H9 (cell line): ENCODE measurements around the gene CEMIP. TPM values are rescaled to one million over a fixed set of nuclear protein-coding genes. Genes with fewer than 3 reads are reported as not detected.

Experiments
- DNase-seq: peaks from one replicate; pipeline ENCODE4 v3.0.0-alpha.2; 2017
- H2AFZ ChIP-seq: one replicate; pipeline ENCODE4 v1.6.1; 2013; ENCODE audit warnings: mild to moderate bottlenecking, low read length, control low read depth, moderate library complexity
- H2AK5ac ChIP-seq: 2 replicates; pipeline ENCODE4 v1.6.1; 2013; ENCODE audit warnings: low read length, control low read depth, mixed read lengths; ENCODE audit not compliant: insufficient read length
- H2BK120ac ChIP-seq: one replicate; pipeline ENCODE4 v1.6.1; 2013; ENCODE audit warnings: low read depth, mild to moderate bottlenecking, low read length, control low read depth, inconsistent platforms; ENCODE audit not compliant: poor library complexity, severe bottlenecking
- H2BK12ac ChIP-seq: 2 replicates; pipeline ENCODE4 v1.6.1; 2013; ENCODE audit warnings: low read length, control low read depth, mixed read lengths, low read depth; ENCODE audit not compliant: insufficient read length
- H2BK15ac ChIP-seq: 2 replicates; pipeline ENCODE4 v1.6.1; 2013; ENCODE audit warnings: low read depth, low read length, control low read depth
- H2BK20ac ChIP-seq: one replicate; pipeline ENCODE4 v1.6.1; 2013; ENCODE audit warnings: low read depth, mild to moderate bottlenecking, low read length, control low read depth, inconsistent platforms; ENCODE audit not compliant: poor library complexity, severe bottlenecking
- H2BK5ac ChIP-seq: 2 replicates; pipeline ENCODE4 v1.6.1; 2013; ENCODE audit warnings: low read length, control low read depth, mixed read lengths; ENCODE audit not compliant: insufficient read length
- H3K14ac ChIP-seq: 2 replicates; pipeline ENCODE4 v1.6.1; 2013; ENCODE audit warnings: low read length, control low read depth; ENCODE audit not compliant: insufficient read depth
- H3K18ac ChIP-seq: 2 replicates; pipeline ENCODE4 v1.6.1; 2013; ENCODE audit warnings: low read depth, mild to moderate bottlenecking, mixed read lengths, low read length, control low read depth; ENCODE audit not compliant: insufficient read length
- H3K23ac ChIP-seq: 2 replicates; pipeline ENCODE4 v1.6.1; 2013; ENCODE audit warnings: low read length, control low read depth, mixed read lengths, low read depth; ENCODE audit not compliant: insufficient read length
- H3K23me2 ChIP-seq: 2 replicates; pipeline ENCODE4 v1.6.1; 2013; ENCODE audit warnings: low read depth, mild to moderate bottlenecking, mixed read lengths, low read length, control low read depth; ENCODE audit not compliant: insufficient read length, poor library complexity, severe bottlenecking
- H3K27ac ChIP-seq: 2 replicates; pipeline ENCODE4 v1.5.1; 2013; ENCODE audit warnings: low read length, control low read depth, mixed read lengths, low read depth; ENCODE audit not compliant: insufficient read length
- H3K27me3 ChIP-seq: 2 replicates; pipeline ENCODE4 v1.6.1; 2013; ENCODE audit warnings: low read length, control low read depth, inconsistent platforms; ENCODE audit not compliant: insufficient read depth
- H3K4ac ChIP-seq: 2 replicates; pipeline ENCODE4 v1.6.1; 2013; ENCODE audit warnings: low read depth, mild to moderate bottlenecking, control low read depth, inconsistent platforms, low read length, moderate library complexity
- H3K4me1 ChIP-seq: 2 replicates; pipeline ENCODE4 v1.6.1; 2013; ENCODE audit warnings: low read length, control low read depth, inconsistent platforms; ENCODE audit not compliant: insufficient read depth
- H3K4me2 ChIP-seq: 2 replicates; pipeline ENCODE4 v1.6.1; 2013; ENCODE audit warnings: low read length, control low read depth, mixed read lengths; ENCODE audit not compliant: insufficient read length, insufficient read depth
- H3K56ac ChIP-seq: 2 replicates; pipeline ENCODE4 v1.6.1; 2013; ENCODE audit warnings: low read depth, mild to moderate bottlenecking, mixed read lengths, low read length, control low read depth; ENCODE audit not compliant: insufficient read length
- H3K79me1 ChIP-seq: 2 replicates; pipeline ENCODE4 v1.6.1; 2013; ENCODE audit warnings: low read depth, mild to moderate bottlenecking, moderate library complexity, low read length, control low read depth, inconsistent platforms; ENCODE audit not compliant: insufficient read depth, poor library complexity, severe bottlenecking
- H3K79me2 ChIP-seq: 2 replicates; pipeline ENCODE4 v1.6.1; 2013; ENCODE audit warnings: low read length, control low read depth, inconsistent platforms; ENCODE audit not compliant: insufficient read depth
- H3K9ac ChIP-seq: 2 replicates; pipeline ENCODE4 v1.6.1; 2013; ENCODE audit warnings: low read length, control low read depth, mixed read lengths; ENCODE audit not compliant: insufficient read length; ENCODE audit errors: extremely low read depth
- H3K9me3 ChIP-seq: one replicate; pipeline ENCODE4 v1.6.1; 2013; ENCODE audit warnings: low read depth, low read length, inconsistent platforms; ENCODE audit not compliant: control insufficient read depth
- H3T11ph ChIP-seq: one replicate; pipeline ENCODE4 v1.6.1; 2013; ENCODE audit warnings: mild to moderate bottlenecking, low read length, control low read depth, inconsistent platforms
- H4K20me1 ChIP-seq: one replicate; pipeline ENCODE4 v1.6.1; 2013; ENCODE audit not compliant: control insufficient read depth, insufficient read length, insufficient read depth
- H4K5ac ChIP-seq: 2 replicates; pipeline ENCODE4 v1.6.1; 2013; ENCODE audit warnings: low read depth, mild to moderate bottlenecking, mixed read lengths, low read length, control low read depth; ENCODE audit not compliant: insufficient read length
- H4K8ac ChIP-seq: replicated peaks from 2 replicates; pipeline ENCODE4 v1.6.1; 2013; ENCODE audit warnings: low read length, control low read depth, mixed read lengths, low read depth; ENCODE audit not compliant: insufficient read length
- H4K91ac ChIP-seq: 2 replicates; pipeline ENCODE4 v1.6.1; 2013; ENCODE audit warnings: low read depth, mild to moderate bottlenecking, moderate library complexity, mixed read lengths, low read length, control low read depth; ENCODE audit not compliant: insufficient read length
- H3K27ac Mint-ChIP-seq, 3 experiments: 2 replicates in 2 of 3; 3 replicates in 1 of 3; pipeline ENCODE4 v1.8.0; 2020 to 2021; ENCODE audit warnings: mixed read lengths in 3 of 3, mild to moderate bottlenecking in 1 of 3, moderate library complexity in 1 of 3
- H3K27me3 Mint-ChIP-seq: 2 replicates; pipeline ENCODE4 v1.8.0; 2021; ENCODE audit warnings: low read depth, mild to moderate bottlenecking, moderate library complexity, mixed read lengths
- H3K36me3 Mint-ChIP-seq, 3 experiments: 2 replicates in 2 of 3; 3 replicates in 1 of 3; pipeline ENCODE4 v1.8.0; 2020 to 2021; ENCODE audit warnings: low read depth in 3 of 3, mixed read lengths in 3 of 3; ENCODE audit not compliant: insufficient read depth in 1 of 3
- H3K4me1 Mint-ChIP-seq, 2 experiments: 2 replicates each; pipeline ENCODE4 v1.8.0; 2020; ENCODE audit warnings: mixed read lengths in 2 of 2
- H3K4me3 Mint-ChIP-seq, 2 experiments: 2 replicates in 1 of 2; 3 replicates in 1 of 2; pipeline ENCODE4 v1.8.0; 2020 to 2021; ENCODE audit warnings: mild to moderate bottlenecking in 2 of 2, mixed read lengths in 2 of 2, moderate library complexity in 1 of 2
- H3K9me3 Mint-ChIP-seq, 2 experiments: 2 replicates in 1 of 2; 3 replicates in 1 of 2; pipeline ENCODE4 v1.8.0; 2020; ENCODE audit warnings: mild to moderate bottlenecking in 2 of 2, mixed read lengths in 2 of 2, moderate library complexity in 1 of 2
- WGBS: extraction: QIAGEN DNeasy Blood & Tissue Kit; methylation state at CpG from one replicate; pipeline ENCODE4 v1.1.7; 2013; ENCODE audit warnings: missing lambda C conversion rate, low lambda C conversion rate, mixed read lengths; ENCODE audit not compliant: insufficient read length; ENCODE audit errors: extremely low coverage; 5-methylcytosine and 5-hydroxymethylcytosine counted together
- total RNA-seq: library from RNA; stranded (reverse); gene quantifications from 2 replicates; pipeline ENCODE4 v1.2.1, GENCODE V29; 2021
- TF ChIP-seq, protein P1 (sequence below): fragments of 200-600 bp; sonication (generic); conservative IDR thresholded peaks from 3 replicates; pipeline ENCODE4 v1.8.0; 2021; ENCODE audit warnings: antibody characterized with exemption, mild to moderate bottlenecking

The CEMIP gene
- total RNA-seq, 1 experiment from 2014 or later: 0.09 TPM

DNA sequence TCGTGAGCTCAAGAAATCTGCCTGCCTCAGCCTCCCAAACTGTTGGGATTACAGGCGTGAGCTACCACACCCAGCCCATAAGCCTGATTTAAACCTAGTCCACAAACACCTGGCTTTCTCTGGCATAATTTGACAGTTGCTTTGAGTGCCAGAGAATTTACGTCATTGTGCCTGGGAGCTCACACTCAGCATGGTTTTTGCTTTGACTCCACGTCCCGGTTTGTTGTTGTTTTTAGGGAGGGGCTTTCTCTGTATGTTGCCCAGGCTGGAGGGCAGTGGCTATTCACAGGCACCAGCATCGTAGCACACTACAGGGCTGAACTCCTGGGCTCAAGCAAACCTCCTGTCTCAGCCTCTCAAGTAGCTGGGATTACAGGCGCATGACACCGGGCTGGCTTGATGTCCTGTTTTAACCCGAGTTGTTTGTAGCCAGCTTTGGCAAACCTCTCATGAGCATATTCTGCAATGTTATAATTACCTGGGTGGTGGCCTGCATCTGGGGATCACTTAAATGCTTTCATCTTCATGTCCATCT lies 32.7 kb downstream of the CEMIP start:
- H2BK15ac ChIP-seq: no peak overlapping the region
- Mint-ChIP-seq H3K27me3 (peaks cover 4% of the 10 kb centered on the region), H3K27ac (no peak overlapping the region), H3K4me1 (peaks cover 8 to 10% of the 10 kb centered on the region in 2 experiments), H3K9me3 (no peaks in the 10 kb centered on the region), H3K36me3 (no peaks in the 10 kb centered on the region), H3K4me3 (no peak overlapping the region)
- no peak overlapping the region for H2BK12ac ChIP-seq
- WGBS: no CpG with 5 or more reads among the region's 9 CpGs
- no peak overlapping the region for H4K91ac ChIP-seq
- no peak overlapping the region for H3K27ac ChIP-seq
- no peak overlapping the region for H3K4ac ChIP-seq
- H3K79me2 ChIP-seq: no peaks in the 10 kb centered on the region
- H3K4me1 ChIP-seq: peaks cover 5% of the 10 kb centered on the region; the same call in 1 of the 2 replicates
- H2AK5ac ChIP-seq: no peak overlapping the region
- no peak overlapping the region for H3K9ac ChIP-seq
- no peak overlapping the region for H4K5ac ChIP-seq
- DNase-seq: no peak
- no peaks in the 10 kb centered on the region for H3K79me1 ChIP-seq
- no peak overlapping the region for H3K14ac ChIP-seq
- no peaks in the 10 kb centered on the region for H3K9me3 ChIP-seq
- TF ChIP-seq, protein P1, sequence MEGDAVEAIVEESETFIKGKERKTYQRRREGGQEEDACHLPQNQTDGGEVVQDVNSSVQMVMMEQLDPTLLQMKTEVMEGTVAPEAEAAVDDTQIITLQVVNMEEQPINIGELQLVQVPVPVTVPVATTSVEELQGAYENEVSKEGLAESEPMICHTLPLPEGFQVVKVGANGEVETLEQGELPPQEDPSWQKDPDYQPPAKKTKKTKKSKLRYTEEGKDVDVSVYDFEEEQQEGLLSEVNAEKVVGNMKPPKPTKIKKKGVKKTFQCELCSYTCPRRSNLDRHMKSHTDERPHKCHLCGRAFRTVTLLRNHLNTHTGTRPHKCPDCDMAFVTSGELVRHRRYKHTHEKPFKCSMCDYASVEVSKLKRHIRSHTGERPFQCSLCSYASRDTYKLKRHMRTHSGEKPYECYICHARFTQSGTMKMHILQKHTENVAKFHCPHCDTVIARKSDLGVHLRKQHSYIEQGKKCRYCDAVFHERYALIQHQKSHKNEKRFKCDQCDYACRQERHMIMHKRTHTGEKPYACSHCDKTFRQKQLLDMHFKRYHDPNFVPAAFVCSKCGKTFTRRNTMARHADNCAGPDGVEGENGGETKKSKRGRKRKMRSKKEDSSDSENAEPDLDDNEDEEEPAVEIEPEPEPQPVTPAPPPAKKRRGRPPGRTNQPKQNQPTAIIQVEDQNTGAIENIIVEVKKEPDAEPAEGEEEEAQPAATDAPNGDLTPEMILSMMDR: no peak
- H3T11ph ChIP-seq: no peak overlapping the region
- H3K23ac ChIP-seq: no peak overlapping the region
- H2BK120ac ChIP-seq: no peak overlapping the region
- no peak overlapping the region for H2BK5ac ChIP-seq
- no peak overlapping the region for H2AFZ ChIP-seq
- no peak overlapping the region for H3K56ac ChIP-seq
- H4K8ac ChIP-seq: no peak overlapping the region
- no peak overlapping the region for H3K4me2 ChIP-seq
- no peaks in the 10 kb centered on the region for H3K27me3 ChIP-seq
- no peak overlapping the region for H2BK20ac ChIP-seq
- H3K23me2 ChIP-seq: no peaks in the 10 kb centered on the region
- no peak overlapping the region for H3K18ac ChIP-seq
- no peaks in the 10 kb centered on the region for H4K20me1 ChIP-seq
